LoVo (cell line): Measurements from ENCODE around the gene CYP39A1.

Source experiments
- DNase-seq: peaks from one replicate; pipeline ENCODE4 v3.0.0-alpha.2; 2016; ENCODE audit warnings: low spot score

The CYP39A1 gene

DNA sequence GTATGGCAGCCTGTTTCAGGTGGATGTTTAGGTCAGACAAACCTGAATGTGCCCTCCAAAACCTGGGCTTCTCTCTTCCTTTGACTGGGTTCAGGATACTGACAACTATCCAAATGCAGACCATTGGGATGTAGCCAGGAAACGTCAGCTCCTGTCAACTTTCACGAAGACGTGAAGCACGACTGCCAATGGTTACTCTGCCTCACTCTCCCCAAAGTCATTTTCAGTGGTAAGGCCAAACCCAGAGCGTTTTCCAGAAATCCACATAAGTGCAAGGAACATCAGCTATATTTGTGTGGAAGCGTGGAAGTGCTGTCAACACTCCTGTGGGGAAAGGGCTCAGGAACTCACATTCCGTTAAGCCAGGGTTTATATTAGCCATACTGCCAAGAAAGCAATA lies 141.3 kb downstream of the CYP39A1 start:
- DNase-seq = no peak

- DNase-seq = no peak
Observed at GRCh38 chr6:46510651-46511050, 142.0 kb downstream of the CYP39A1 start.

GRCh38 chr6:46509981-46510510 lies 142.6 kb downstream of the CYP39A1 start:
- DNase-seq = no peak

DNA sequence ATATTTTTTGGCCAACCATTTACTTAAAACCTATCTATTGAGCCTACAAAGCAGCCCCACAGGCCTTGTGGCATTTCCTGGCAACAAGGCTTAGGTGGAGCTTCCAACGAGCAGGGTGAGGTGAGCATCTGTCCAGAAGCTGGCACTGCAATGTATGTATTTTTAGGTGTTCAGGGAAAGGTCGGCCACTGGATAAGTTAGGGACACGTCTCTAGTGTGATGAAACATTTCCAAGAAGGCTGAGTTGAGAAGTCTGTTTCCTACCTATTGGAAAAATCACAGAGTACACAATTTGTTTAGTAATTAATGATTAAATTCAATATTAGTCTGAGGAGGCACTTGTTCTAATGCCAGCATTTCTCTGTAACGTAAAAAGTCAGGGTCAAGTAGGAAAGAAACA lies 143.6 kb downstream of the CYP39A1 start:
- no peak for DNase-seq

DNA sequence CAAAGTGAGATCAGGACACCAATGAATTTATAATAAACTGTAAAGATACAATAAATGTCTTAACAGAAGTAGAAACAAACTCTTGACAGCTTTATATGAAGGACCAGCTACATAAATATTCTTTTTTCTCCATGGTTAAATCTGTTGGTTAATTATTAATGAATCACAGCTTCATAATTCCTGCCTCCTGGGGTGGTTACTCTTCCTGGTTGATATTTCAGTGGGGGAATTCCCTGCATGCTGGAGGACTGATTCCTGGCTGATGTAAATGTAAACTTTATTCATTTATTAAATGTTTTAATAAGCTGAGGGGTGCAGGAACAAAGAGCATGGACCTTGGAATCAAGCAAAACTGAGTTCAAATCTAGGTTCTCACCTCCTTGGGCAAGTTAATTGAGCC lies 145.2 kb downstream of the CYP39A1 start:
- DNase-seq = peak; percentile 14

DNA sequence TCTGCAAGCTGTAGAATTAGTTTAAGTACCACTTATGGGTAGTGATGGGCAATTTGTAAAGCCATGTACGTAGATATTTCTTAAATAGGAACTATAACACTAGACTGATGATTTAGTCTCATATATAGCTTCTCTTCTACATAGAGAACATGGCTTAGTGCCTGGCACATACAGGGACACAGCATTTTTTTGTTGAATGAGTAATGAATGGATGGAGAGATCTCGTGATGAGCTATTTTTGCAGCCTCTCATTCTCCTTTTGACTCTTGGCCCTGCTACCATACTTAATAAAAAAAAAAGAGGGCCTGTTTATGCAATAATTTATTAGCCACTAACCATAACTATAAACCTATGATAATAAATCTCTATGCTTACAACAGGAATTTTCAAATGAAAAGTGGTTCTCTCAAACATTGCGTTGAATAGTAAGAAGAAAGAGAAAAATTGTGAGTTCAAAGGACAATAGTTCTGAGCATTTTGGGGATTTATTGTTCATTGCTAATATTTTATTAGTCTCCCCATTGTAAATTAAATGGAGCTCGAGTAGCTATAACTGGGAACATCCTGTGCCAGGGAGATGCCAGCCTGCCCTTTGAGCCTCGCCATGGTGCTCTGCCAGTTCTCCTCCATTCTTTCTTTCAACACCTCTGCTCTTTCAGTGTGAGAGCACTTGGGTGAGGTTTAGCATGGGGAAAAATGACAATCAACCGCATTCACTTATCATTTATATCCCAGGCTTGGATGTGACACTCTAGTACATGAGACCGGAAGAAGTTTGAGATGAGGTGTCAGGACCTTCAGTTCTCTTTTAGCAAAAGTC lies 146.7 kb downstream of the CYP39A1 start:
- DNase-seq = no peak

GRCh38 chr6:46504242-46504641 lies 148.4 kb downstream of the CYP39A1 start:
- DNase-seq = no peak

DNA sequence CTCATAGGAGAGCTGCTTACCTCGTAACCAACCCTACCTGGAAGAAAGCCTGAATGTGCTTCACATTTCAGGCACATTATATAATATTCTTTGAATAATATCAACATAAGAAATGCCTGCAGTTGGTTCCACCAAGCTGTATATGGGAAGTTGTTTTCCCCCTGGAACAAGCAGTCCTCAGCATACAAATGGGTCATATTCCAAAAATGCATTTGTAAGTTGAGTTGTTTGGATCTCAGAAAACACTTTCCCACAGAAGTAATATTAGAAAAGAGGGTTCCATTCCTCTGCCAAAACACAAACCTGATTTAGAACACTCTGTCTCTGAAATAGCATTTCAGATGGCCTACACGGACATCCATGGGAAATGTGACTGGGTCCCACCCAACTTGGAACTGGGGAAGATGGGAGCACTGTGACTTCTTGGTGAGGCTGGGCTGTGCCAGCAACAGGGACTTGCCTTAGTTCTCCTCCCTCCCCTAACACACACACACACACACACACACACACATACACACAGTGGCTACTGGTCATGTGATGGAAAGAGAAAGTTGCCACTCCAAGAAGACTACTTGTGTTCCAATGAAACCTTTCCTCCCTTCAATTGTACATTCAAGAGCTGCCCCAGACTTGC lies 150.0 kb downstream of the CYP39A1 start:
- no peak for DNase-seq

DNA sequence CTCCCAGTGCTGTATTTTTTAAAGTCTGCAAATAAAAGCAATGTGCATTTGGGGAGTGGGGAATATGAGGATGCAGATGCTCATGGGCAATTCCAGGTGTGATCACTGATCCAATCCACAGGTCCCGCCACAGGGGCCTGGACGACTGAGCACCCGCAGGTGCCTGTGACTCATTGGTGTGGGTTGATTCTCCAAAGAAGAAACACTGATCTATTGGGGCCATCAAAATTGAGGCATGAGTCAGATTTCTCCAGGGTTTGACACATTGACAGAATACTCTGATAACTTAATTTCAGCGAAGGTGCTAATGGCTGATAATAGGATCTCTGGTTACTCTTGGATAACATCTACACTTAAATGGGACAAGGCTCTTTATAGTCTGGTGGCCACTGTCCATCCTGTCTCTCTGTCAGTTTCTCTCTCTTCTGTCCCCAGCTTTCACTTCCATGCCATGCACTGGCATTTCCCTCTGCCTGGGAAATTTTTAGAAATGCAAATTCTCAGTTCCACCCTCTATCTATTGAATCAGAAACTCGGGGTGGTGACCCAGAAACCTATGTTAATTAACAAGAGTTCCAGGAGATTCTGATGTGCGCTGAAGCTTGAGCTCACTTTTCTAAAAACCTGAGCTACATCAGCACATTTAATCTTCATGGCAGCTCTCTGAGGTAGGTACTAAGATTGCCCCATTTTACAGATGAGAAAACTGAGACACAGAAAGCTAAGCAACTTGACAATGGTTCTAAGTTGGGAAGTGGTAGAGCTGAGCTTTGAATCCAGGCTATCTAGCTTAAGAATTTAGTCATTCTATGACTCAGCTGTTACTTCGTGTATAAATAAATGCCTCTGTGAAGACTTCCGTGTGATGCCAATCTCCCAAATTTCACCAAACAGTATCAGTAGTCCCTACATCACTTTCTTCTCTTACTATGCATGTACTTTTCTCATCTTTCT lies 151.2 kb downstream of the CYP39A1 start:
- DNase-seq = no peak

- DNase-seq = no peak
Observed at GRCh38 chr6:46500382-46500781, 152.2 kb downstream of the CYP39A1 start.
